K562 (cell line): ENCODE data around the gene HMGB3. TPM values are rescaled to one million over a fixed set of nuclear protein-coding genes. Genes with fewer than 3 reads are reported as not detected.

Experiments used
- ARID4B ChIP-seq: sonication (generic); formaldehyde crosslinking; IDR thresholded peaks from 2 replicates; pipeline ENCODE4 v1.8.0; 2022; ENCODE audit warnings: mild to moderate bottlenecking, missing genetic modification reagents
- BDP1 ChIP-seq: IDR thresholded peaks from 3 replicates; pipeline ENCODE4 v1.6.1; 2011; ENCODE audit not compliant: insufficient read length, insufficient read depth
- HLTF ChIP-seq: fragments of 450-650 bp; IDR thresholded peaks from 2 replicates; pipeline ENCODE4 v1.6.1; 2016
- POLR2H ChIP-seq: IDR thresholded peaks from 2 replicates; pipeline ENCODE4 v1.6.1; 2016; ENCODE audit warnings: missing genetic modification characterization, low read depth, mild to moderate bottlenecking, control low read depth, missing compliant biosample characterization, moderate library complexity
- RCOR1 ChIP-seq, 2 experiments: IDR thresholded peaks; 2 replicates each; pipeline ENCODE4 v1.6.1; 2012; ENCODE audit warnings: low read depth in 2 of 2, low read length in 2 of 2, borderline replicate concordance in 1 of 2, improper control_type of control experiment in 1 of 2
- ZNF263 ChIP-seq: sonication (generic); formaldehyde crosslinking; IDR thresholded peaks from 2 replicates; pipeline ENCODE4 v1.8.0; 2022; ENCODE audit warnings: mild to moderate bottlenecking, missing genetic modification reagents, borderline replicate concordance
- ZZZ3 ChIP-seq: fragments of 450-650 bp; IDR thresholded peaks from 2 replicates; pipeline ENCODE4 v1.6.1; 2016; ENCODE audit warnings: antibody characterized with exemption, mild to moderate bottlenecking, moderate library complexity
- polyA plus RNA-seq, 8 experiments: library from polyadenylated mRNA; depleted of rRNA in 4 of 8; stranded (reverse) in 5 of 8; unstranded in 3 of 8; fragments of >200 nt; fragmentation: Nextera tagmentation in 2 of 8; fragmentation: Illumina TruSeq in 1 of 8; extraction: Ambion mirVana in 2 of 8; extraction: Trizol in 1 of 8; gene quantifications; 2 replicates each; pipeline versions ENCODE4 v1.2.1 to v1.2.3, GENCODE V29; 2011 to 2014; ENCODE audit warnings: inconsistent platforms in 1 of 8, missing spikeins in 1 of 8
- total RNA-seq, 7 experiments: library from RNA; depleted of rRNA in 6 of 7; stranded (reverse); fragments of >200 nt in 6 of 7; fragmentation: Illumina TruSeq in 2 of 7; extraction: Trizol in 2 of 7; gene quantifications; 2 replicates each; pipeline versions ENCODE4 v1.2.1 to v1.2.3, GENCODE V29; 2011 to 2021; ENCODE audit warnings: low replicate concordance in 1 of 7
- TF ChIP-seq, protein P1 (sequence below): IDR thresholded peaks from 2 replicates; pipeline ENCODE4 v1.6.1; 2011; ENCODE audit warnings: borderline replicate concordance, low read depth, mild to moderate bottlenecking, moderate library complexity, low read length; ENCODE audit not compliant: insufficient read depth, poor library complexity, severe bottlenecking
- TF ChIP-seq, protein P2 (sequence below): fragments of 250-450 bp; sonication (Bioruptor Pico); IDR thresholded peaks from 2 replicates; pipeline ENCODE4 v1.4.0; 2020; ENCODE audit warnings: mild to moderate bottlenecking

Gene HMGB3
- total and polyA plus RNA-seq, 9 of the 15 experiments (the other 6 are each of a cell fraction or from before 2014, with no cell fraction given), result 36.7 to 168 (median 117) TPM

GRCh38 chrX:150980711-150981110 lies 2.4 kb upstream of the HMGB3 start (continued):
- no peak for TF ChIP-seq BDP1
- TF ChIP-seq HLTF, result no peak
- TF ChIP-seq ZNF263 (CRISPR knock-in tag), result no peak
- TF ChIP-seq POLR2H, result no peak
- TF ChIP-seq RCOR1 (IDR thresholded peaks at IDR 0.05; ENCODE audit: borderline replicate concordance in 1 of 2, low read depth in 2 of 2, low read length in 2 of 2), result no peak
- no peak for TF ChIP-seq ZZZ3
- TF ChIP-seq, protein P1, sequence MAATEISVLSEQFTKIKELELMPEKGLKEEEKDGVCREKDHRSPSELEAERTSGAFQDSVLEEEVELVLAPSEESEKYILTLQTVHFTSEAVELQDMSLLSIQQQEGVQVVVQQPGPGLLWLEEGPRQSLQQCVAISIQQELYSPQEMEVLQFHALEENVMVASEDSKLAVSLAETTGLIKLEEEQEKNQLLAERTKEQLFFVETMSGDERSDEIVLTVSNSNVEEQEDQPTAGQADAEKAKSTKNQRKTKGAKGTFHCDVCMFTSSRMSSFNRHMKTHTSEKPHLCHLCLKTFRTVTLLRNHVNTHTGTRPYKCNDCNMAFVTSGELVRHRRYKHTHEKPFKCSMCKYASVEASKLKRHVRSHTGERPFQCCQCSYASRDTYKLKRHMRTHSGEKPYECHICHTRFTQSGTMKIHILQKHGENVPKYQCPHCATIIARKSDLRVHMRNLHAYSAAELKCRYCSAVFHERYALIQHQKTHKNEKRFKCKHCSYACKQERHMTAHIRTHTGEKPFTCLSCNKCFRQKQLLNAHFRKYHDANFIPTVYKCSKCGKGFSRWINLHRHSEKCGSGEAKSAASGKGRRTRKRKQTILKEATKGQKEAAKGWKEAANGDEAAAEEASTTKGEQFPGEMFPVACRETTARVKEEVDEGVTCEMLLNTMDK, result no peak
- no peak for TF ChIP-seq ARID4B (CRISPR knock-in tag)
- TF ChIP-seq, protein P2, sequence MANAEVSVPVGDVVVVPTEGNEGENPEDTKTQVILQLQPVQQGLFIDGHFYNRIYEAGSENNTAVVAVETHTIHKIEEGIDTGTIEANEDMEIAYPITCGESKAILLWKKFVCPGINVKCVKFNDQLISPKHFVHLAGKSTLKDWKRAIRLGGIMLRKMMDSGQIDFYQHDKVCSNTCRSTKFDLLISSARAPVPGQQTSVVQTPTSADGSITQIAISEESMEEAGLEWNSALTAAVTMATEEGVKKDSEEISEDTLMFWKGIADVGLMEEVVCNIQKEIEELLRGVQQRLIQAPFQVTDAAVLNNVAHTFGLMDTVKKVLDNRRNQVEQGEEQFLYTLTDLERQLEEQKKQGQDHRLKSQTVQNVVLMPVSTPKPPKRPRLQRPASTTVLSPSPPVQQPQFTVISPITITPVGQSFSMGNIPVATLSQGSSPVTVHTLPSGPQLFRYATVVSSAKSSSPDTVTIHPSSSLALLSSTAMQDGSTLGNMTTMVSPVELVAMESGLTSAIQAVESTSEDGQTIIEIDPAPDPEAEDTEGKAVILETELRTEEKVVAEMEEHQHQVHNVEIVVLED (CRISPR knock-in tag), result no peak
- TF ChIP-seq, all 486 proteins: peak for 0
